GM12865 (cell line): Measurements from ENCODE around the gene TASP1.
"Not testable (repeated sequence)": the region's sequence is repeated elsewhere in the genome, so short reads cannot be mapped to it uniquely, and the experiment has no call there.

Source experiments
- DNase-seq: peaks from one replicate; pipeline ENCODE4 v3.0.0; 2010; ENCODE audit warnings: low read depth
- H3K4me3 ChIP-seq: 2 replicates; pipeline ENCODE4 v1.5.1; 2011; ENCODE audit warnings: mild to moderate bottlenecking, low read depth, low read length, control low read depth
- CTCF ChIP-seq: IDR thresholded peaks from 2 replicates; pipeline ENCODE4 v1.5.1; 2011; ENCODE audit warnings: low read length, control low read depth, low read depth, inconsistent platforms; ENCODE audit not compliant: insufficient read depth; ENCODE audit errors: missing control alignments

TASP1 gene

GRCh38 chr20:13501500-13501899, 137.2 kb downstream of the TASP1 start:
- no peak overlapping the region for H3K4me3 ChIP-seq
- TF ChIP-seq CTCF: no peak
- DNase-seq: no peak

DNA sequence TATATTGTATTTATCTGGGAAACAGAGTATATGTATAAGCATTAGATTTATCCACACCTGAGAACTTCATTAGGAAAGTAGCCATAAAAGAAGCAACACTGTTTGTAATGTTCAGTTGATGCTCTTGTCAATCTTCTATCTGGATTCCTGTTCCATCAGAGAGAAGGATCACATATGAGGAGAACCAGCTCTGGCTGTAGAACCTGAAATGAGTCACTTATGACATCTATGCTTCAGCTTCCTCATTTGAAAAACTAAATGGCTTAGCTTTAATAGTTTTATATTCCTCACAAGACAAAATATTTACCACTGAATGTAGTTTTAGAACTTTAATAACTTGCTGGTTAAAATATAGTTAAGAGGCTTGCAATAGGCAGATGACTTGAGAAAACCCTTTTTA, 144.7 kb downstream of the TASP1 start:
- DNase-seq: no peak

DNA sequence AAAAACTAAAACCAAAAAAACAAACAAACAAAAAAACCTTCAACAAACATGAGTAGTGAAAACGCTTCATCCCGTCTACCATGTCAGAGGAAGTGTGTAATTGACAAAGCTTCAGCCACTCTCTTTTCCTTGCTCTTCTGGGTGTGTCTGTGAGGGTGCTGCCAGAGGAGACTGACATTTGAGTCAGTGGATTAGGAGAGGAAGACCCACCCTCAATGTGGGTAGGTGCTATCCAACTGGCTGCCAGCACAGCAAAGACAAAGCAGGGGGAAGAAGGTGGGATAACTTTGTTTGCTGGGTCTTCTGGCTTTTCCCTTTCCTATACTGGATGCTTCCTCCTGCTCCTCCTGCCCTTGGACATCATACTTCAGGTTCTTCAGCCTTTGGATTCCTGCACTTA, 145.6 kb downstream of the TASP1 start:
- no peak overlapping the region for H3K4me3 ChIP-seq
- TF ChIP-seq CTCF: no peak
- DNase-seq: no peak

More for the DNA sequence above, 144.7 kb downstream of the TASP1 start:
- no peak for TF ChIP-seq CTCF
- no peak overlapping the region for H3K4me3 ChIP-seq

DNA sequence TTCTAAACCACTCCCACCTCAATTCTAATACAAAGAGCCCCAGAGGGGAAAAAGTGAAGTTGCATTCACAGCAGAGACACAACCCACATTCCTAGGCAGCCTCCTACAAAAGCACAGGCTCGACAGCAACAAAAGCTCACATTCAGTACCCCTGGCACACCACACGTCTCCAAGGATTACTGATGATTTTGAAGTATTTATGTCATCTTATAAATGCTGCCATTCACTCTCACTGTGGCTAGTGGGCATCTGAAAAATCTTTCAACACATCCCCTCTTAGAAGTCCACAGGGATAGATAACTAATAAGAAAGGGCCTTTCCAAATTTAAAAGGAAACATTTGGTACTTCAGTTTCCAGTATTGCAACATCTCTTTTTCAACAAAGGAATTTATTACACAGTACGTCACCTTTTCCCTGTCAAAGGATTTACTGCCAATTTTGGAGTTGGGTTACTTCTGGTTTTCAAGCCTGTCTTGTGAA, 146.7 kb downstream of the TASP1 start:
- DNase-seq: no peak
- H3K4me3 ChIP-seq: no peak overlapping the region
- no peak for TF ChIP-seq CTCF

GRCh38 chr20:13487202-13487601, 151.5 kb downstream of the TASP1 start:
- no peak for DNase-seq

DNA sequence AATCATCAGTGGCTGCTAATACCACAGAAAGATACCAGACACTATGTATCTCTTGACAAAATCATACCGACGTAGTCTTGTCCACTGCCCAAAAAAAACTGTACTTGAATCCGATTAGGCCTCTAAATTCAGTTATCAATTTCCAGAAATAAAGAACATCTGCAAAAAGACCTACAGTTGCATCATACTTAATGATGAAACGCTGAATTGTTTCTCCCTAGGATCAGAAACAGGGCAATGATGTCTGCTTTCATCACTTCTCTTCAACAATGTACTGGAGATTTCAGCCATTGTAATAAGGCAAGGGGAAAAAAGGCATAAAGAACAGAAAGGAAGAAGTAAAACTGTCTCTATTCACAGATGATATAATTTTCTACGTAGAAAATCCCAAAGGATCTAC, 152.0 kb downstream of the TASP1 start:
- TF ChIP-seq CTCF: no peak
- no peak for DNase-seq

More at GRCh38 chr20:13487202-13487601, 151.5 kb downstream of the TASP1 start:
- H3K4me3 ChIP-seq: no peak overlapping the region
- TF ChIP-seq CTCF: no peak

DNA sequence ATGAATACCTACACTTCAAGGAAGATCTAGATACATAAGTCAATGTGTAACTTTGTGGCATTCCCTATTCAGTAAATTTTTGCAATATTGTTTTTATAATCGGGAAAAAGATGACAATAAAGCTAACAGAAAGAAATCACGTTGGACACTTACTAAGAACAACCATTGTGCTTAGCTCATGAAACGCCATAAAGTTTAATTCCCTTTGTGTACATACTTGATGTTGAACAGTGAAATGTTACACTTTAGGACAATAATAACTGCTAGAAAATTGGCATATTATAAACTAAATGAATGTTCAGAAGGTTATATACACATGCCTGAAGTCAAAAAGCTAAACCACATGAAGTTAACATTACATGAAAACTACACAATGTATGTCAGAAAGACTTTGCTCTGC, 153.2 kb downstream of the TASP1 start:
- no peak for DNase-seq
- TF ChIP-seq CTCF: no peak
- H3K4me3 ChIP-seq: no peak overlapping the region

More for the DNA sequence above, 152.0 kb downstream of the TASP1 start:
- no peak overlapping the region for H3K4me3 ChIP-seq

DNA sequence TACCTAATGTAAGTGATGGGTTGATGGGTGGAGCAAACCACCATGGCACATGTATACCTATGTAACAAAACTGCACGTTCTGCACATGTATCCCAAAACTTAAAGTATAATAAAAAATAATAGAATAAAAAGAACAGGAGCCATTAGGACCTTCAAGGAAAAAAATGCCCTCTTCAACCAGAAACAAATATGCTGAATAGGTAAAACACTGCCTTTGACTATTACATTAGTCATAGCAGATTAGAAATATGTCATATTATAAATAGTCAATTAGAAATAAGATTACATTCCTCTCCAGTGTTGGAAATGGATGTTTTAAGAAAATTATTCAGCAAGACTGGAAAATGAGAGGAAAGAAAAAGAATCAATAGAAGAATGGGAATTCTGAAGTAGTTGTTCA, 153.7 kb downstream of the TASP1 start:
- not testable (repeated sequence) for DNase-seq, H3K4me3 ChIP-seq

DNA sequence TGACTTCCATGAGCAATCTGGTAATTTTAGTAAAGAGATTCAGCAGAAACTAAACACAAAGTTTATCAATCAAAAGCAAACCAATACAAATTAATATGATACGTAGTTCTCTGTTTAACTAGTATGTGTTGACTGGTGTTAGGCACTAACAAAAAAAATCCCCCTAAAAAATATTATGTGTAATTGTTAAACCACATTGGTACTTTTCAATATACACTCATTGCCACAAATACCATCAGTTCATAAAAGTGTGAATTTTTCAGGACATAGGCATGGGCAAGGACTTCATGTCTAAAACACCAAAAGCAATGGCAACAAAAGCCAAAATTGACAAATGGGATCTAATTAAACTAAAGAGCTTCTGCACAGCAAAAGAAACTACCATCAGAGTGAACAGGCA, 155.3 kb downstream of the TASP1 start:
- H3K4me3 ChIP-seq, DNase-seq: not testable (repeated sequence)
